B cell (primary cell): ENCODE data around the gene BMPR1A. TPM values are rescaled to one million over a fixed set of nuclear protein-coding genes. Genes with fewer than 3 reads are reported as not detected.

ENCODE experiments used
- ATAC-seq: fragments of 200-7000 bp; cut with Tn5 transposase; one replicate; pipeline ENCODE4 v1.10.0; 2021; ENCODE audit warnings: low read depth, mild to moderate bottlenecking, moderate number of reproducible peaks, moderate library complexity
- CTCF ChIA-PET: fragments of 350-600 bp; sonication (Branson Sonifier 250); formaldehyde crosslinking; loops from one replicate; lab custom pipeline; 2021; ENCODE audit warnings: antibody characterized with exemption, inconsistent platforms; lab: Charles Lee
- POLR2A ChIA-PET: fragments of 350-600 bp; sonication (Branson Sonifier 250); formaldehyde crosslinking; loops from one replicate; lab custom pipeline; 2021; ENCODE audit warnings: antibody characterized with exemption; lab: Charles Lee
- DNase-seq: peaks from one replicate; pipeline ENCODE4 v3.0.0; 2013
- H2AFZ ChIP-seq: 2 replicates; pipeline ENCODE4 v1.6.1; 2012; ENCODE audit warnings: mild to moderate bottlenecking, low read depth, low read length; ENCODE audit not compliant: insufficient read depth, poor library complexity, severe bottlenecking
- H3K27ac ChIP-seq, 2 donors: 1 replicate in 1 of 2; 2 replicates in 1 of 2; pipeline ENCODE4 v1.5.1; 2012 to 2013; ENCODE audit warnings: low read length in 2 of 2, mild to moderate bottlenecking in 2 of 2, moderate library complexity in 1 of 2
- H3K27me3 ChIP-seq, 4 experiments: fragments of 200-600 bp in 1 of 4; sonication (generic) in 1 of 4; replicated peaks in 1 of 4; 1 replicate in 2 of 4; 2 replicates in 2 of 4; pipeline versions ENCODE4 v1.6.1 to v1.7.0; 2013 to 2016; ENCODE audit warnings: low read length in 3 of 4, mild to moderate bottlenecking in 2 of 4, mixed read lengths in 1 of 4, moderate library complexity in 1 of 4; ENCODE audit not compliant: insufficient read depth in 4 of 4, control insufficient read depth in 3 of 4; ENCODE audit errors: control extremely low read depth in 1 of 4
- H3K36me3 ChIP-seq, 2 experiments: replicated peaks in 1 of 2; 1 replicate in 1 of 2; 2 replicates in 1 of 2; pipeline versions ENCODE4 v1.6.1 to v1.7.1; 2013; ENCODE audit warnings: low read length in 1 of 2; ENCODE audit not compliant: insufficient read depth in 2 of 2, control insufficient read depth in 1 of 2; ENCODE audit errors: control extremely low read depth in 1 of 2, extremely low read depth in 1 of 2
- H3K4me1 ChIP-seq, 2 donors: fragments of 200-600 bp in 1 of 2; sonication (generic) in 1 of 2; 1 replicate in 1 of 2; 2 replicates in 1 of 2; pipeline versions ENCODE4 v1.5.1 to v1.6.1; 2013 to 2017; ENCODE audit warnings: low read length in 2 of 2; ENCODE audit not compliant: control insufficient read depth in 2 of 2, insufficient read depth in 2 of 2
- H3K4me2 ChIP-seq: replicated peaks from 2 replicates; pipeline ENCODE3; 2012; ENCODE audit warnings: mild to moderate bottlenecking, low read depth, low read length; ENCODE audit not compliant: poor library complexity, severe bottlenecking
- H3K4me3 ChIP-seq, 5 experiments: fragments of 200-600 bp in 1 of 5; sonication (generic) in 1 of 5; 1 replicate in 3 of 5; 2 replicates in 2 of 5; pipeline versions ENCODE4 v1.5.1 to v1.7.0; 2011 to 2016; ENCODE audit warnings: low read length in 4 of 5, mild to moderate bottlenecking in 4 of 5, low read depth in 2 of 5, control low read depth in 1 of 5, moderate library complexity in 1 of 5; ENCODE audit not compliant: insufficient read depth in 1 of 5; ENCODE audit errors: control extremely low read depth in 1 of 5, extremely low read depth in 1 of 5
- H3K79me2 ChIP-seq: fragments of 200-600 bp; sonication (generic); one replicate; pipeline ENCODE4 v1.6.0; 2016; ENCODE audit warnings: low read length; ENCODE audit not compliant: control insufficient read depth, insufficient read depth
- H3K9ac ChIP-seq: fragments of 200-600 bp; sonication (generic); 2 replicates; pipeline ENCODE4 v1.6.1; 2017; ENCODE audit warnings: mild to moderate bottlenecking, low read length, moderate library complexity
- H3K9me3 ChIP-seq, 3 donors: one replicate each; pipeline versions ENCODE4 v1.6.1 to v1.7.1; 2013; ENCODE audit warnings: low read length in 2 of 3; ENCODE audit not compliant: control insufficient read depth in 2 of 3, insufficient read depth in 1 of 3; ENCODE audit errors: control extremely low read depth in 1 of 3
- H4K20me1 ChIP-seq: 2 replicates; pipeline ENCODE4 v1.6.0; 2012; ENCODE audit warnings: mild to moderate bottlenecking, low read length; ENCODE audit not compliant: insufficient read depth, control insufficient read depth, poor library complexity, severe bottlenecking
- H3K27ac Mint-ChIP-seq: one replicate; pipeline ENCODE4 v1.8.0; 2021; ENCODE audit warnings: mixed read lengths
- H3K27me3 Mint-ChIP-seq: one replicate; pipeline ENCODE4 v1.8.0; 2021; ENCODE audit warnings: mixed read lengths
- H3K4me1 Mint-ChIP-seq: one replicate; pipeline ENCODE4 v1.8.0; 2021; ENCODE audit warnings: mixed read lengths
- H3K4me3 Mint-ChIP-seq: one replicate; pipeline ENCODE4 v1.8.0; 2021; ENCODE audit warnings: mixed read lengths
- H3K9me3 Mint-ChIP-seq: one replicate; pipeline ENCODE4 v1.8.0; 2022; ENCODE audit warnings: mixed read lengths; ENCODE audit not compliant: insufficient read depth
- EZH2 ChIP-seq: IDR thresholded peaks from 2 replicates; pipeline ENCODE4 v1.6.1; 2012; ENCODE audit warnings: borderline replicate concordance, low read depth, mild to moderate bottlenecking, moderate library complexity, low read length; ENCODE audit not compliant: insufficient read depth, poor library complexity, severe bottlenecking
- WGBS: methylation state at CpG from one replicate; pipeline ENCODE4 v1.1.5; 2013; ENCODE audit warnings: missing lambda C conversion rate; ENCODE audit not compliant: insufficient coverage; 5-methylcytosine and 5-hydroxymethylcytosine counted together
- intact Hi-C: fragments of 100-400 bp; cut with micrococcal nuclease; formaldehyde crosslinking; loops from one replicate; pipeline ENCODE4 v1.10.0; 2022
- polyA plus RNA-seq: library from polyadenylated mRNA; depleted of rRNA; stranded (reverse); fragments of >200 nt; gene quantifications from 2 replicates; pipeline ENCODE4 v1.2.3, GENCODE V29; 2012
- total RNA-seq, 2 donors: library from RNA; stranded (reverse); fragments of 120-200 nt in 1 of 2; gene quantifications; 1 replicate in 1 of 2; 2 replicates in 1 of 2; pipeline versions ENCODE4 v1.2.3 to v1.2.4, GENCODE V29; 2013 to 2022
- TF ChIP-seq, protein P1 (sequence below): fragments of 200-600 bp; IDR thresholded peaks from one replicate; pipeline ENCODE4 v1.8.0; 2022; ENCODE audit warnings: antibody characterized with exemption, mild to moderate bottlenecking

BMPR1A gene
- total and polyA plus RNA-seq, 2 donors (not counting 1 experiment from before 2014, with no cell fraction given), result 1.9 to 15.1 TPM

DNA sequence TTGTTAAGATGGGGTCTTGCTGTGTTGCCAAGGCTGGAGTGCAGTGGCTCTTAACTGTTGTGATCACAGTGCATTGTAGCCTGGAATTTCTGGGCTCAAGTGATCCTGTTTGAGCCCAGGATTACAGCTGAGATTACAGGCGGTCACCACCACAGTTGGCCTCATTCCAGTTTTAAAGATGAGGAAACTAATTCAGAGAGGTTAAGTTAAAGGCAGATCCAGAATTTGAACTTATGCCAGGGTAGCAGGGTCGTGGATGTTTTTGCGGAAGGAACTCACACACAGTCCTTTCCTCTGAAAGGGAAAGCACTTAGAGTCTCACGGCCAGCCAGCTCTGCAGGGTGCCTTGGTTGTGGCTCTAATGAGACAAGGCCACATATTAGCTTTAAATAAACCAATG lies 116.3 kb downstream of the BMPR1A start:
- no peak overlapping the region for H3K4me3 Mint-ChIP-seq
- TF ChIP-seq EZH2, result no peak
- TF ChIP-seq, protein P1, sequence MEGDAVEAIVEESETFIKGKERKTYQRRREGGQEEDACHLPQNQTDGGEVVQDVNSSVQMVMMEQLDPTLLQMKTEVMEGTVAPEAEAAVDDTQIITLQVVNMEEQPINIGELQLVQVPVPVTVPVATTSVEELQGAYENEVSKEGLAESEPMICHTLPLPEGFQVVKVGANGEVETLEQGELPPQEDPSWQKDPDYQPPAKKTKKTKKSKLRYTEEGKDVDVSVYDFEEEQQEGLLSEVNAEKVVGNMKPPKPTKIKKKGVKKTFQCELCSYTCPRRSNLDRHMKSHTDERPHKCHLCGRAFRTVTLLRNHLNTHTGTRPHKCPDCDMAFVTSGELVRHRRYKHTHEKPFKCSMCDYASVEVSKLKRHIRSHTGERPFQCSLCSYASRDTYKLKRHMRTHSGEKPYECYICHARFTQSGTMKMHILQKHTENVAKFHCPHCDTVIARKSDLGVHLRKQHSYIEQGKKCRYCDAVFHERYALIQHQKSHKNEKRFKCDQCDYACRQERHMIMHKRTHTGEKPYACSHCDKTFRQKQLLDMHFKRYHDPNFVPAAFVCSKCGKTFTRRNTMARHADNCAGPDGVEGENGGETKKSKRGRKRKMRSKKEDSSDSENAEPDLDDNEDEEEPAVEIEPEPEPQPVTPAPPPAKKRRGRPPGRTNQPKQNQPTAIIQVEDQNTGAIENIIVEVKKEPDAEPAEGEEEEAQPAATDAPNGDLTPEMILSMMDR, result no peak
- H3K4me3 ChIP-seq, result no peak overlapping the region
- intact Hi-C loops, result no loop called here
- ChIA-PET POLR2A (no interaction called here), CTCF (no interaction called here)
- no peaks in the 10 kb centered on the region for H3K27me3 Mint-ChIP-seq
- H3K4me2 ChIP-seq, result no peak overlapping the region
- no peaks in the 10 kb centered on the region for H4K20me1 ChIP-seq
- H3K9me3 Mint-ChIP-seq, result no peaks in the 10 kb centered on the region
- WGBS, result 33% methylated on average over 3 of the region's 4 CpGs
- no peaks in the 10 kb centered on the region for H3K9me3 ChIP-seq
- no peaks in the 10 kb centered on the region for H3K79me2 ChIP-seq
- no peaks in the 10 kb centered on the region for H3K4me1 ChIP-seq
- H3K27ac Mint-ChIP-seq, result no peak overlapping the region
- DNase-seq, result no peak
- no peaks in the 10 kb centered on the region for H3K4me1 Mint-ChIP-seq
- no peaks in the 10 kb centered on the region for H3K36me3 ChIP-seq
- no peak overlapping the region for H3K9ac ChIP-seq
- no peaks in the 10 kb centered on the region for H3K27me3 ChIP-seq
- peak overlapping the region; percentile 16 for H2AFZ ChIP-seq
- no peak for ATAC-seq
- no peak overlapping the region for H3K27ac ChIP-seq

DNA sequence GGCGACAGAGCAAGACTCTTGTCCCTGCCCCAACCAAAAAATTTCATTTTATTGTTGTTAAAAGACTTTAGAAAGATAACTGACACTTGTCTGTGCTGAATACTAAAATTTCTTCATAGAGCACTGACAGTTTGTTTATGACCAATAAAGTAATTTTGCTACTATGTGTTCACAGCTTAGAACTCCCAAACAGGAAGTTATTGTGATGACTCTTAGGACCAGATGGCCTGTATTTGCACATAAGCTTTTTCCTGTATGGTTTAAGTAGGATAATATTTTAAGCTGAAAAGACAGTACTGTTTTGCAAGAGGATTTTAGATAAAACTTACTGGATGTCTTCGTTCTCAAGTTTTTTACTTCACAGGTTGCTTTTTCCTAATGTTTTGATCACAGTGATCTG lies 120.3 kb downstream of the BMPR1A start:
- no peak overlapping the region for H3K27ac Mint-ChIP-seq
- H3K9me3 ChIP-seq, result no peaks in the 10 kb centered on the region
- peaks cover 7% of the 10 kb centered on the region for H3K4me1 Mint-ChIP-seq
- no peaks in the 10 kb centered on the region for H3K27me3 ChIP-seq
- no peaks in the 10 kb centered on the region for H4K20me1 ChIP-seq
- H2AFZ ChIP-seq, result no peak overlapping the region
- TF ChIP-seq EZH2, result no peak
- TF ChIP-seq, protein P1, result no peak
- no peak overlapping the region for H3K4me3 ChIP-seq
- no peak for DNase-seq
- no peaks in the 10 kb centered on the region for H3K27me3 Mint-ChIP-seq
- intact Hi-C loops, result no loop called here
- no CpG with 5 or more reads among the region's 2 CpGs for WGBS
- POLR2A ChIA-PET, result no interaction called here
- no peak overlapping the region for H3K9ac ChIP-seq
- H3K9me3 Mint-ChIP-seq, result no peaks in the 10 kb centered on the region
- no peaks in the 10 kb centered on the region for H3K79me2 ChIP-seq
- no peak overlapping the region for H3K4me2 ChIP-seq
- H3K4me1 ChIP-seq, result no peaks in the 10 kb centered on the region
- no peak overlapping the region for H3K27ac ChIP-seq
- no peak overlapping the region for H3K4me3 Mint-ChIP-seq
- CTCF ChIA-PET, result interaction anchor here (0.7 kb wide), 2 partner anchors 18 to 27 kb away, joined by 3 to 4 read pairs; no protein-coding TSS in a partner anchor
- no peaks in the 10 kb centered on the region for H3K36me3 ChIP-seq
- ATAC-seq, result no peak
